Right lobe of liver (tissue), 4 donors: ENCODE data around the gene PTOV1.

Experiments used
- POLR2A ChIP-seq: fragments of 450-650 bp; IDR thresholded peaks from one replicate; pipeline ENCODE4 v1.6.1; 2017; ENCODE audit warnings: antibody characterized with exemption, mild to moderate bottlenecking
- TF ChIP-seq, protein P1 (sequence below), 4 donors: fragments of 200-600 bp in 3 of 4; fragments of 450-650 bp in 1 of 4; IDR thresholded peaks; one replicate each; pipeline versions ENCODE4 v1.5.1 to v1.8.0; 2016 to 2022; ENCODE audit warnings: antibody characterized with exemption in 4 of 4, mild to moderate bottlenecking in 2 of 4
- donor health status: DM: no; HTN: no; CAD: no.
- donor health status: DM: no; HTN: no; CAD: no.
- donor health status: DM: no; HTN: yes; CAD: no.

DNA sequence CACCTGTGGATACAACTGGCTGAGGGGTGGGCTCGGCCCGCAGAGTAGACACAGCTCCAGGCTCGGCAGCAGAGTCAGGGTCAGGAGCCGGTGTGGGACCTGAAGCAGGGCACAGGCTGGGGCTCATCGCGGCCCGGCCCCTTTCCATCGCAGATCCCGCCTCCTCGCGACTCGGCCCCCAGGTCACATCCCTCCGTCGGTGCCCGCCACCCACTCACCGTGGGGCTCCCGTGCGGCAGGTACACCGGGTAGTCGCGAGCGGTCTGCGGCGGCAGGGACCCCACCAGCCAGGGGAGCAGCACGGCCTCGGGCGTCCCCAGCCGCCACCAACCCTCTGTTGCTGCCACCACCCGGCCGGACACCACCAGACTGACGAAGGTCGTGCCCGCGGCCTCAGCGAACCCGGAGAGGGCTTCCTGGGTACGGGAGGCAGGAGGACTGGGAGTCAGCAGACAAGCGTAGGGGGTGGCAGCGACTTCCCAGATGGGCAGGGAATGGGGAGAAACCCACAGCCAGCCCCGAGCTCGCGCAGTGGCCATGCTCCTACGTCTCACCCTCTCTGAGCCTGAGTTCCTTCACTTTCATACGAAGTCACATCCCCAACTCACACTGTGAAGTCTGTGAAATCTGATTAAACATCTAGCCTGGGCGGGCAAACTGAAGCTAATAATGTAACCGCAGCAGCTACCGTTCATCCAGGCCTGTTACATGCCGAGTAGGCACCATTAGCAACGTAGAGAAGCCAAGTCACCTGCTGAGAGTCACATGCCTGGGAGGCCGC lies 41.6 kb upstream of the PTOV1 start:
- TF ChIP-seq POLR2A = peak; percentile 48
- TF ChIP-seq, protein P1, sequence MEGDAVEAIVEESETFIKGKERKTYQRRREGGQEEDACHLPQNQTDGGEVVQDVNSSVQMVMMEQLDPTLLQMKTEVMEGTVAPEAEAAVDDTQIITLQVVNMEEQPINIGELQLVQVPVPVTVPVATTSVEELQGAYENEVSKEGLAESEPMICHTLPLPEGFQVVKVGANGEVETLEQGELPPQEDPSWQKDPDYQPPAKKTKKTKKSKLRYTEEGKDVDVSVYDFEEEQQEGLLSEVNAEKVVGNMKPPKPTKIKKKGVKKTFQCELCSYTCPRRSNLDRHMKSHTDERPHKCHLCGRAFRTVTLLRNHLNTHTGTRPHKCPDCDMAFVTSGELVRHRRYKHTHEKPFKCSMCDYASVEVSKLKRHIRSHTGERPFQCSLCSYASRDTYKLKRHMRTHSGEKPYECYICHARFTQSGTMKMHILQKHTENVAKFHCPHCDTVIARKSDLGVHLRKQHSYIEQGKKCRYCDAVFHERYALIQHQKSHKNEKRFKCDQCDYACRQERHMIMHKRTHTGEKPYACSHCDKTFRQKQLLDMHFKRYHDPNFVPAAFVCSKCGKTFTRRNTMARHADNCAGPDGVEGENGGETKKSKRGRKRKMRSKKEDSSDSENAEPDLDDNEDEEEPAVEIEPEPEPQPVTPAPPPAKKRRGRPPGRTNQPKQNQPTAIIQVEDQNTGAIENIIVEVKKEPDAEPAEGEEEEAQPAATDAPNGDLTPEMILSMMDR (IDR thresholded peaks at IDR 0.05) = peak; percentile 7 to 35 (median 32)
